H9 (cell line): Measurements from ENCODE around the gene OCLN. TPM values are rescaled to one million over a fixed set of nuclear protein-coding genes. Genes with fewer than 3 reads are reported as not detected.
A peak's percentile ranks its signal among the peaks of the same experiment; 100 is the strongest.

ENCODE experiments used
- DNase-seq: peaks from one replicate; pipeline ENCODE4 v3.0.0-alpha.2; 2017
- H2AFZ ChIP-seq: one replicate; pipeline ENCODE4 v1.6.1; 2013; ENCODE audit warnings: mild to moderate bottlenecking, low read length, control low read depth, moderate library complexity
- H2AK5ac ChIP-seq: 2 replicates; pipeline ENCODE4 v1.6.1; 2013; ENCODE audit warnings: low read length, control low read depth, mixed read lengths; ENCODE audit not compliant: insufficient read length
- H2BK120ac ChIP-seq: one replicate; pipeline ENCODE4 v1.6.1; 2013; ENCODE audit warnings: low read depth, mild to moderate bottlenecking, low read length, control low read depth, inconsistent platforms; ENCODE audit not compliant: poor library complexity, severe bottlenecking
- H2BK12ac ChIP-seq: 2 replicates; pipeline ENCODE4 v1.6.1; 2013; ENCODE audit warnings: low read length, control low read depth, mixed read lengths, low read depth; ENCODE audit not compliant: insufficient read length
- H2BK15ac ChIP-seq: 2 replicates; pipeline ENCODE4 v1.6.1; 2013; ENCODE audit warnings: low read depth, low read length, control low read depth
- H2BK20ac ChIP-seq: one replicate; pipeline ENCODE4 v1.6.1; 2013; ENCODE audit warnings: low read depth, mild to moderate bottlenecking, low read length, control low read depth, inconsistent platforms; ENCODE audit not compliant: poor library complexity, severe bottlenecking
- H2BK5ac ChIP-seq: 2 replicates; pipeline ENCODE4 v1.6.1; 2013; ENCODE audit warnings: low read length, control low read depth, mixed read lengths; ENCODE audit not compliant: insufficient read length
- H3K14ac ChIP-seq: 2 replicates; pipeline ENCODE4 v1.6.1; 2013; ENCODE audit warnings: low read length, control low read depth; ENCODE audit not compliant: insufficient read depth
- H3K18ac ChIP-seq: 2 replicates; pipeline ENCODE4 v1.6.1; 2013; ENCODE audit warnings: low read depth, mild to moderate bottlenecking, mixed read lengths, low read length, control low read depth; ENCODE audit not compliant: insufficient read length
- H3K23ac ChIP-seq: 2 replicates; pipeline ENCODE4 v1.6.1; 2013; ENCODE audit warnings: low read length, control low read depth, mixed read lengths, low read depth; ENCODE audit not compliant: insufficient read length
- H3K23me2 ChIP-seq: 2 replicates; pipeline ENCODE4 v1.6.1; 2013; ENCODE audit warnings: low read depth, mild to moderate bottlenecking, mixed read lengths, low read length, control low read depth; ENCODE audit not compliant: insufficient read length, poor library complexity, severe bottlenecking
- H3K27ac ChIP-seq: 2 replicates; pipeline ENCODE4 v1.5.1; 2013; ENCODE audit warnings: low read length, control low read depth, mixed read lengths, low read depth; ENCODE audit not compliant: insufficient read length
- H3K27me3 ChIP-seq: 2 replicates; pipeline ENCODE4 v1.6.1; 2013; ENCODE audit warnings: low read length, control low read depth, inconsistent platforms; ENCODE audit not compliant: insufficient read depth
- H3K4ac ChIP-seq: 2 replicates; pipeline ENCODE4 v1.6.1; 2013; ENCODE audit warnings: low read depth, mild to moderate bottlenecking, control low read depth, inconsistent platforms, low read length, moderate library complexity
- H3K4me1 ChIP-seq: 2 replicates; pipeline ENCODE4 v1.6.1; 2013; ENCODE audit warnings: low read length, control low read depth, inconsistent platforms; ENCODE audit not compliant: insufficient read depth
- H3K4me2 ChIP-seq: 2 replicates; pipeline ENCODE4 v1.6.1; 2013; ENCODE audit warnings: low read length, control low read depth, mixed read lengths; ENCODE audit not compliant: insufficient read length, insufficient read depth
- H3K56ac ChIP-seq: 2 replicates; pipeline ENCODE4 v1.6.1; 2013; ENCODE audit warnings: low read depth, mild to moderate bottlenecking, mixed read lengths, low read length, control low read depth; ENCODE audit not compliant: insufficient read length
- H3K79me1 ChIP-seq: 2 replicates; pipeline ENCODE4 v1.6.1; 2013; ENCODE audit warnings: low read depth, mild to moderate bottlenecking, moderate library complexity, low read length, control low read depth, inconsistent platforms; ENCODE audit not compliant: insufficient read depth, poor library complexity, severe bottlenecking
- H3K79me2 ChIP-seq: 2 replicates; pipeline ENCODE4 v1.6.1; 2013; ENCODE audit warnings: low read length, control low read depth, inconsistent platforms; ENCODE audit not compliant: insufficient read depth
- H3K9ac ChIP-seq: 2 replicates; pipeline ENCODE4 v1.6.1; 2013; ENCODE audit warnings: low read length, control low read depth, mixed read lengths; ENCODE audit not compliant: insufficient read length; ENCODE audit errors: extremely low read depth
- H3K9me3 ChIP-seq: one replicate; pipeline ENCODE4 v1.6.1; 2013; ENCODE audit warnings: low read depth, low read length, inconsistent platforms; ENCODE audit not compliant: control insufficient read depth
- H3T11ph ChIP-seq: one replicate; pipeline ENCODE4 v1.6.1; 2013; ENCODE audit warnings: mild to moderate bottlenecking, low read length, control low read depth, inconsistent platforms
- H4K20me1 ChIP-seq: one replicate; pipeline ENCODE4 v1.6.1; 2013; ENCODE audit not compliant: control insufficient read depth, insufficient read length, insufficient read depth
- H4K5ac ChIP-seq: 2 replicates; pipeline ENCODE4 v1.6.1; 2013; ENCODE audit warnings: low read depth, mild to moderate bottlenecking, mixed read lengths, low read length, control low read depth; ENCODE audit not compliant: insufficient read length
- H4K8ac ChIP-seq: replicated peaks from 2 replicates; pipeline ENCODE4 v1.6.1; 2013; ENCODE audit warnings: low read length, control low read depth, mixed read lengths, low read depth; ENCODE audit not compliant: insufficient read length
- H4K91ac ChIP-seq: 2 replicates; pipeline ENCODE4 v1.6.1; 2013; ENCODE audit warnings: low read depth, mild to moderate bottlenecking, moderate library complexity, mixed read lengths, low read length, control low read depth; ENCODE audit not compliant: insufficient read length
- H3K27ac Mint-ChIP-seq, 3 experiments: 2 replicates in 2 of 3; 3 replicates in 1 of 3; pipeline ENCODE4 v1.8.0; 2020 to 2021; ENCODE audit warnings: mixed read lengths in 3 of 3, mild to moderate bottlenecking in 1 of 3, moderate library complexity in 1 of 3
- H3K27me3 Mint-ChIP-seq: 2 replicates; pipeline ENCODE4 v1.8.0; 2021; ENCODE audit warnings: low read depth, mild to moderate bottlenecking, moderate library complexity, mixed read lengths
- H3K36me3 Mint-ChIP-seq, 3 experiments: 2 replicates in 2 of 3; 3 replicates in 1 of 3; pipeline ENCODE4 v1.8.0; 2020 to 2021; ENCODE audit warnings: low read depth in 3 of 3, mixed read lengths in 3 of 3; ENCODE audit not compliant: insufficient read depth in 1 of 3
- H3K4me1 Mint-ChIP-seq, 2 experiments: 2 replicates each; pipeline ENCODE4 v1.8.0; 2020; ENCODE audit warnings: mixed read lengths in 2 of 2
- H3K4me3 Mint-ChIP-seq, 2 experiments: 2 replicates in 1 of 2; 3 replicates in 1 of 2; pipeline ENCODE4 v1.8.0; 2020 to 2021; ENCODE audit warnings: mild to moderate bottlenecking in 2 of 2, mixed read lengths in 2 of 2, moderate library complexity in 1 of 2
- H3K9me3 Mint-ChIP-seq, 2 experiments: 2 replicates in 1 of 2; 3 replicates in 1 of 2; pipeline ENCODE4 v1.8.0; 2020; ENCODE audit warnings: mild to moderate bottlenecking in 2 of 2, mixed read lengths in 2 of 2, moderate library complexity in 1 of 2
- WGBS: extraction: QIAGEN DNeasy Blood & Tissue Kit; methylation state at CpG from one replicate; pipeline ENCODE4 v1.1.7; 2013; ENCODE audit warnings: missing lambda C conversion rate, low lambda C conversion rate, mixed read lengths; ENCODE audit not compliant: insufficient read length; ENCODE audit errors: extremely low coverage; 5-methylcytosine and 5-hydroxymethylcytosine counted together
- total RNA-seq: library from RNA; stranded (reverse); gene quantifications from 2 replicates; pipeline ENCODE4 v1.2.1, GENCODE V29; 2021
- TF ChIP-seq, protein P1 (sequence below): fragments of 200-600 bp; sonication (generic); conservative IDR thresholded peaks from 3 replicates; pipeline ENCODE4 v1.8.0; 2021; ENCODE audit warnings: antibody characterized with exemption, mild to moderate bottlenecking

The OCLN gene
- total RNA-seq, 1 experiment from 2014 or later: 109 TPM

DNA sequence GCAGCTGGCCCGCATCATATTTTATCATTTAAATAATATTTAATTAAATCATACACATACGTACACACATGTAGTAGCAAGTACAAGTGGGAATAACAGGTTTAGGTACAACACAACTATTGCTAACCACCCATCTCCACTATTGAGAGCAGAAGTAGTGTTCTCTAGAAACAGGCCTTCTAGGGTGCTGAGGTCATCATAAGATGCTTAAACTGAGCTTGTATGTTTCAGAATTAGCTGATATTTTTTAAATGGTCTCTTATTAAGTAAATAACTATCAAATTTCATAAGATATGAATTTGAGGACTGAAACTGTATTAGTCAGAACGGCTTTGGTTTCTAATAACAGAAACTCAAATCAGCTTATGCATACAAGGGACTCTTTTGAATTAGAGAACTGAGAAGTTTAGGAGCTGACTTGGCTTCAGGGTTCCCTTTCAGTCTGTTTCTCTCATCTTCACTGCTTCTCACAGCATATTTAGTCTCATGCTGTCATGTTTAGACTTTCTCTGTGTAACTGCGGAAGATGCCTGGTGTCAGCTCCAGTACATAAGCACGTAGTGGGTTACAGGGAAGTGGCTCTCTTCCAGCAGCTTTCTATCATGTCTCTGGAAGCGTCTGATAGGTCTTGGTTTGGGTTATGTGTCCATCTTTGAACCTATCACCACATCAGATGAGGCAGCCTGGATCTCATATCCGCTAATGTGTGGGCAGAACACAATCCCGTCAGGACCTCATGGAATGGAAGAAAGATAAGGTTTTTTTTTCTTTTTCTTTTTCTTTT is 25.0 kb upstream of the OCLN start:
- Histone ChIP-seq H2BK5ac (no peak overlapping the region), H3K23ac (no peak overlapping the region), H3K14ac (no peak overlapping the region), H3K27ac (no peak overlapping the region), H3K79me1 (no peaks in the 10 kb centered on the region), H4K5ac (no peak overlapping the region), H3T11ph (no peak overlapping the region), H3K4me1 (no peaks in the 10 kb centered on the region), H3K18ac (no peak overlapping the region), H2BK12ac (no peak overlapping the region), H4K91ac (no peak overlapping the region), H3K9ac (no peak overlapping the region), H2BK15ac (no peak overlapping the region), H3K79me2 (no peaks in the 10 kb centered on the region), H3K23me2 (no peaks in the 10 kb centered on the region), H4K20me1 (no peaks in the 10 kb centered on the region), H3K4me2 (no peak overlapping the region), H2BK20ac (no peak overlapping the region), H3K27me3 (no peaks in the 10 kb centered on the region), H3K56ac (no peak overlapping the region), H2AFZ (no peak overlapping the region), H3K9me3 (no peaks in the 10 kb centered on the region), H4K8ac (no peak overlapping the region), H2BK120ac (no peak overlapping the region), H3K4ac (no peak overlapping the region), H2AK5ac (no peak overlapping the region)
- Mint-ChIP-seq H3K9me3 (peaks cover 2 to 3% of the 10 kb centered on the region in 2 experiments; a peak in 3 of 5 replicates), H3K27ac (peak overlapping the region in 1 of 3 experiments; percentile 72; a peak in 2 of 7 replicates), H3K27me3 (0 out of 2 replicates have a peak, but pooled peaks cover 2% of the 10 kb centered on the region), H3K36me3 (0 out of 7 replicates have a peak, but pooled peaks cover 0 to 2% (median 0%) of the 10 kb centered on the region in 3 experiments), H3K4me1 (no peaks in the 10 kb centered on the region), H3K4me3 (no peak overlapping the region)
- no peak for DNase-seq
- TF ChIP-seq, protein P1, sequence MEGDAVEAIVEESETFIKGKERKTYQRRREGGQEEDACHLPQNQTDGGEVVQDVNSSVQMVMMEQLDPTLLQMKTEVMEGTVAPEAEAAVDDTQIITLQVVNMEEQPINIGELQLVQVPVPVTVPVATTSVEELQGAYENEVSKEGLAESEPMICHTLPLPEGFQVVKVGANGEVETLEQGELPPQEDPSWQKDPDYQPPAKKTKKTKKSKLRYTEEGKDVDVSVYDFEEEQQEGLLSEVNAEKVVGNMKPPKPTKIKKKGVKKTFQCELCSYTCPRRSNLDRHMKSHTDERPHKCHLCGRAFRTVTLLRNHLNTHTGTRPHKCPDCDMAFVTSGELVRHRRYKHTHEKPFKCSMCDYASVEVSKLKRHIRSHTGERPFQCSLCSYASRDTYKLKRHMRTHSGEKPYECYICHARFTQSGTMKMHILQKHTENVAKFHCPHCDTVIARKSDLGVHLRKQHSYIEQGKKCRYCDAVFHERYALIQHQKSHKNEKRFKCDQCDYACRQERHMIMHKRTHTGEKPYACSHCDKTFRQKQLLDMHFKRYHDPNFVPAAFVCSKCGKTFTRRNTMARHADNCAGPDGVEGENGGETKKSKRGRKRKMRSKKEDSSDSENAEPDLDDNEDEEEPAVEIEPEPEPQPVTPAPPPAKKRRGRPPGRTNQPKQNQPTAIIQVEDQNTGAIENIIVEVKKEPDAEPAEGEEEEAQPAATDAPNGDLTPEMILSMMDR: no peak
- WGBS: no CpG with 5 or more reads among the region's 8 CpGs
